Testis (tissue), 2 donors: ENCODE measurements around the gene KRT6B.

Source experiments
- POLR2A ChIP-seq: fragments of 450-650 bp; IDR thresholded peaks from one replicate; pipeline ENCODE4 v1.6.1; 2017; ENCODE audit warnings: antibody characterized with exemption, mild to moderate bottlenecking, moderate library complexity
- TF ChIP-seq, protein P1 (sequence below), 3 experiments: fragments of 450-650 bp in 2 of 3; fragments of 200-600 bp in 1 of 3; sonication (generic) in 1 of 3; IDR thresholded peaks; one replicate each; pipeline ENCODE4 v1.5.1; 2016 to 2019; ENCODE audit warnings: antibody characterized with exemption in 3 of 3, mild to moderate bottlenecking in 2 of 3, moderate library complexity in 1 of 3

DNA sequence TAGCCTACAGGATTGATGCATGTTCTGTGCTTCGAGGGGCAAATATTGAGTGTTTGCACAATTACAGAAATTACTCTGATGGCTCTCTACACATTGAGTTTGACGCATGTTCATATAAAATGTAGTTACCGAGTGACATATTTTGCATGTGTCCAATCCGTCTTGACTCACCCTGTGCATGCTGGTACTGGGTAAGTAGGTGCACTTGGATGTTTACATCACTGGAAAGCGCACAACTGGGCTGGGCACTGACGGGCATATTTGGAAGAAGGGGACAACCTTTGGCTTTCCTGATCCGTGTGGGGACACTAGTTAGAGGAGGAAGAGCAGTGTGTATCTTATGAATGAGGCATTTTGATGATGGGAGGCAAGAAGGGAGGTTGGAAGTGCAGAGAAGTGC, 46.0 kb upstream of the KRT6B start:
- TF ChIP-seq POLR2A, result no peak
- TF ChIP-seq, protein P1, sequence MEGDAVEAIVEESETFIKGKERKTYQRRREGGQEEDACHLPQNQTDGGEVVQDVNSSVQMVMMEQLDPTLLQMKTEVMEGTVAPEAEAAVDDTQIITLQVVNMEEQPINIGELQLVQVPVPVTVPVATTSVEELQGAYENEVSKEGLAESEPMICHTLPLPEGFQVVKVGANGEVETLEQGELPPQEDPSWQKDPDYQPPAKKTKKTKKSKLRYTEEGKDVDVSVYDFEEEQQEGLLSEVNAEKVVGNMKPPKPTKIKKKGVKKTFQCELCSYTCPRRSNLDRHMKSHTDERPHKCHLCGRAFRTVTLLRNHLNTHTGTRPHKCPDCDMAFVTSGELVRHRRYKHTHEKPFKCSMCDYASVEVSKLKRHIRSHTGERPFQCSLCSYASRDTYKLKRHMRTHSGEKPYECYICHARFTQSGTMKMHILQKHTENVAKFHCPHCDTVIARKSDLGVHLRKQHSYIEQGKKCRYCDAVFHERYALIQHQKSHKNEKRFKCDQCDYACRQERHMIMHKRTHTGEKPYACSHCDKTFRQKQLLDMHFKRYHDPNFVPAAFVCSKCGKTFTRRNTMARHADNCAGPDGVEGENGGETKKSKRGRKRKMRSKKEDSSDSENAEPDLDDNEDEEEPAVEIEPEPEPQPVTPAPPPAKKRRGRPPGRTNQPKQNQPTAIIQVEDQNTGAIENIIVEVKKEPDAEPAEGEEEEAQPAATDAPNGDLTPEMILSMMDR (IDR thresholded peaks at IDR 0.05), result no peak
